Limb (tissue), 2 donors: ENCODE data around the gene RBBP7.
"Not testable (repeated sequence)": the region's sequence is repeated elsewhere in the genome, so short reads cannot be mapped to it uniquely, and the experiment has no call there.

ENCODE experiments used
- DNase-seq, 2 donors: peaks; one replicate each; pipeline ENCODE4 v3.0.0-alpha.2; 2016; ENCODE audit errors: extremely low spot score in 2 of 2

The RBBP7 gene

GRCh38 chrX:16867947-16868346 is 2.2 kb downstream of the RBBP7 start:
- DNase-seq: no peak

GRCh38 chrX:16862829-16863228 is 7.3 kb downstream of the RBBP7 start:
- DNase-seq: no peak

GRCh38 chrX:16856744-16857143 is 13.4 kb downstream of the RBBP7 start:
- no peak for DNase-seq

GRCh38 chrX:16856076-16856404 is 14.1 kb downstream of the RBBP7 start:
- not testable (repeated sequence) for DNase-seq

- no peak for DNase-seq
Measured at GRCh38 chrX:16855363-16856075, 14.6 kb downstream of the RBBP7 start.

GRCh38 chrX:16853537-16853936 is 16.6 kb downstream of the RBBP7 start:
- no peak for DNase-seq

- no peak for DNase-seq
Measured at GRCh38 chrX:16852617-16853179, 17.5 kb downstream of the RBBP7 start.

- no peak for DNase-seq
Measured at GRCh38 chrX:16851827-16852226, 18.3 kb downstream of the RBBP7 start.

GRCh38 chrX:16851421-16851820 is 18.7 kb downstream of the RBBP7 start:
- DNase-seq: no peak

- DNase-seq: no peak
Measured at GRCh38 chrX:16848541-16848940, 21.6 kb downstream of the RBBP7 start.

- DNase-seq: no peak
Measured at GRCh38 chrX:16845686-16846085, 24.5 kb downstream of the RBBP7 start.

- no peak for DNase-seq
Measured at GRCh38 chrX:16843208-16843909, 26.8 kb downstream of the RBBP7 start.

GRCh38 chrX:16842684-16843083 is 27.5 kb downstream of the RBBP7 start:
- DNase-seq: no peak

GRCh38 chrX:16839852-16840460 is 30.2 kb downstream of the RBBP7 start:
- DNase-seq: no peak

- DNase-seq: no peak
Measured at GRCh38 chrX:16839219-16839851, 30.8 kb downstream of the RBBP7 start.

GRCh38 chrX:16838202-16839066 is 31.7 kb downstream of the RBBP7 start:
- DNase-seq: no peak

GRCh38 chrX:16836371-16836770 is 33.8 kb downstream of the RBBP7 start:
- DNase-seq: no peak

GRCh38 chrX:16834806-16835205 is 35.4 kb downstream of the RBBP7 start:
- DNase-seq: no peak

GRCh38 chrX:16832301-16832700 is 37.9 kb downstream of the RBBP7 start:
- no peak for DNase-seq

GRCh38 chrX:16828124-16828908 is 41.8 kb downstream of the RBBP7 start:
- no peak for DNase-seq
